Peyer's patch (tissue), 4 donors: Measurements from ENCODE around the gene NEIL3.

Source experiments
- CTCF ChIP-seq, 6 experiments: fragments of 450-650 bp in 4 of 6; fragments of 200-600 bp in 2 of 6; sonication (generic) in 1 of 6; IDR thresholded peaks; one replicate each; pipeline ENCODE4 v1.5.1; 2017 to 2019; ENCODE audit warnings: antibody characterized with exemption in 6 of 6, mild to moderate bottlenecking in 3 of 6, moderate library complexity in 1 of 6
- POLR2A ChIP-seq, 2 donors: fragments of 450-650 bp; IDR thresholded peaks; one replicate each; pipeline ENCODE4 v1.5.1; 2017; ENCODE audit warnings: antibody characterized with exemption in 2 of 2, mild to moderate bottlenecking in 2 of 2, moderate library complexity in 2 of 2

- TF ChIP-seq POLR2A (IDR thresholded peaks at IDR 0.05) (no peak), CTCF (IDR thresholded peaks at IDR 0.05) (no peak)
Measured at GRCh38 chr4:177332119-177332518, 22.4 kb downstream of the NEIL3 start.
